Astrocyte (in vitro differentiated cells and primary cell): ENCODE measurements around the gene PPM1H. TPM values are rescaled to one million over a fixed set of nuclear protein-coding genes. Genes with fewer than 3 reads are reported as not detected.
A peak's percentile ranks its signal among the peaks of the same experiment; 100 is the strongest.

ENCODE experiments used
- DNase-seq: peaks from one replicate; pipeline ENCODE4 v3.0.0-alpha.2; 2010; ENCODE audit warnings: low read depth
- FAIRE-seq: peaks from 2 replicates; lab custom pipeline; 2011; peaks lifted over from hg19 to GRCh38; lab: Jason Lieb, UNC
- H2AFZ ChIP-seq: 2 replicates; pipeline ENCODE4 v1.6.0; 2012; ENCODE audit warnings: low read depth, low read length, inconsistent platforms
- H3K27ac ChIP-seq: 2 replicates; pipeline ENCODE4 v1.5.1; 2011; ENCODE audit warnings: low read depth, low read length, inconsistent platforms
- H3K27me3 ChIP-seq: 2 replicates; pipeline ENCODE4 v1.6.0; 2011; ENCODE audit warnings: low read length, inconsistent platforms; ENCODE audit not compliant: insufficient read depth
- H3K36me3 ChIP-seq: 2 replicates; pipeline ENCODE4 v1.5.1; 2011; ENCODE audit warnings: low read length, inconsistent platforms; ENCODE audit not compliant: insufficient read depth
- H3K4me1 ChIP-seq: 2 replicates; pipeline ENCODE4 v1.5.1; 2011; ENCODE audit warnings: low read length, inconsistent platforms; ENCODE audit not compliant: insufficient read depth
- H3K4me2 ChIP-seq: 2 replicates; pipeline ENCODE4 v1.6.0; 2012; ENCODE audit warnings: low read length, inconsistent platforms
- H3K4me3 ChIP-seq: 2 replicates; pipeline ENCODE4 v1.5.1; 2011; ENCODE audit warnings: low read depth, mild to moderate bottlenecking, low read length, inconsistent platforms; ENCODE audit not compliant: insufficient read depth
- H3K79me2 ChIP-seq: 2 replicates; pipeline ENCODE4 v1.6.0; 2012; ENCODE audit warnings: mild to moderate bottlenecking, low read length, inconsistent platforms; ENCODE audit not compliant: insufficient read depth
- H3K9ac ChIP-seq: 2 replicates; pipeline ENCODE4 v1.6.0; 2012; ENCODE audit warnings: mild to moderate bottlenecking, low read length, inconsistent platforms
- H3K9me3 ChIP-seq: 2 replicates; pipeline ENCODE4 v1.5.1; 2012; ENCODE audit warnings: low read depth, mild to moderate bottlenecking, low read length, inconsistent platforms; ENCODE audit not compliant: insufficient read depth
- H4K20me1 ChIP-seq: 2 replicates; pipeline ENCODE4 v1.6.0; 2012; ENCODE audit warnings: low read length, inconsistent platforms; ENCODE audit not compliant: insufficient read depth
- H3K27ac Mint-ChIP-seq: one replicate; pipeline ENCODE4 v1.8.0; 2021; ENCODE audit warnings: mild to moderate bottlenecking, mixed read lengths; ENCODE audit not compliant: unreplicated experiment
- H3K27me3 Mint-ChIP-seq: one replicate; pipeline ENCODE4 v1.8.0; 2021; ENCODE audit warnings: low read depth, mixed read lengths; ENCODE audit not compliant: unreplicated experiment
- H3K36me3 Mint-ChIP-seq: one replicate; pipeline ENCODE4 v1.8.0; 2021; ENCODE audit warnings: low read depth, mixed read lengths; ENCODE audit not compliant: unreplicated experiment
- H3K4me1 Mint-ChIP-seq: one replicate; pipeline ENCODE4 v1.8.0; 2021; ENCODE audit warnings: low read depth, mixed read lengths; ENCODE audit not compliant: unreplicated experiment
- H3K4me3 Mint-ChIP-seq: one replicate; pipeline ENCODE4 v1.8.0; 2021; ENCODE audit warnings: mild to moderate bottlenecking, moderate library complexity, mixed read lengths; ENCODE audit not compliant: unreplicated experiment
- H3K9me3 Mint-ChIP-seq: one replicate; pipeline ENCODE4 v1.8.0; 2021; ENCODE audit warnings: mild to moderate bottlenecking, mixed read lengths; ENCODE audit not compliant: unreplicated experiment
- CTCF ChIP-seq: IDR thresholded peaks from 2 replicates; pipeline ENCODE4 v1.5.1; 2011; ENCODE audit warnings: low read depth, mild to moderate bottlenecking, inconsistent platforms, low read length, moderate library complexity; ENCODE audit not compliant: insufficient read depth
- EZH2 ChIP-seq: IDR thresholded peaks from 2 replicates; pipeline ENCODE4 v1.6.1; 2012; ENCODE audit warnings: mild to moderate bottlenecking, low read length, inconsistent platforms; ENCODE audit not compliant: insufficient read depth
- total RNA-seq: library from RNA; stranded (reverse); gene quantifications from 2 replicates; pipeline ENCODE4 v1.2.1, GENCODE V29; 2021

Gene PPM1H
- total RNA-seq, 1 donor from 2014 or later: 7.8 TPM

GRCh38 chr12:62718762-62719426, 216.1 kb downstream of the PPM1H start:
- H3K4me3 ChIP-seq: no peak overlapping the region
- H3K27me3 ChIP-seq: no peaks in the 10 kb centered on the region
- TF ChIP-seq CTCF (no peak), EZH2 (no peak)
- no peaks in the 10 kb centered on the region for H3K79me2 ChIP-seq
- H3K27ac ChIP-seq: no peak overlapping the region
- no peak for DNase-seq
- no peaks in the 10 kb centered on the region for H4K20me1 ChIP-seq
- H3K4me1 ChIP-seq: peaks cover 35% of the 10 kb centered on the region
- Mint-ChIP-seq H3K36me3 (peaks cover 4% of the 10 kb centered on the region), H3K4me1 (peaks cover 21% of the 10 kb centered on the region), H3K4me3 (no peak overlapping the region), H3K9me3 (no peaks in the 10 kb centered on the region), H3K27me3 (no peaks in the 10 kb centered on the region), H3K27ac (no peak overlapping the region)
- no peak overlapping the region for H3K4me2 ChIP-seq
- H2AFZ ChIP-seq: no peak overlapping the region
- H3K9ac ChIP-seq: no peak overlapping the region
- H3K9me3 ChIP-seq: no peaks in the 10 kb centered on the region
- no peak for FAIRE-seq
- H3K36me3 ChIP-seq: no peaks in the 10 kb centered on the region

DNA sequence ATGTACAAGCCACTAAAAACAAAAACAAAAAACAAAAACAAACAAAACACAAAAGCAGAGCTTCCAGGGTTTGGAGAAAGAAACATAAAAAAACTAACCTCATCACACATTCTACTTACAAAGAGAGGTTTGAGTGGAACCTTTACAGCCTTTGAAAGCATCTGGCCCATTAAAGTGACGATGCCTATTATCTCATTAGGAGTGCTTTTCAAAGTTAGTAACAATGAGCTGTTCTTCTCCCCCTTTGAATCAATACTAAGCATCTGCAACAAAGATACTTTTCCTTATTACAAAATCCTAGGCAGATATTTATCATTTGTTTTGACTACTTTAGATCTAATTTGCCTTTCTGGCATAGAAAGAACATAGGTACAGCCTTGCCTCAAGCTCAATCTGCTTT, 217.3 kb downstream of the PPM1H start:
- H3K4me1 Mint-ChIP-seq: peaks cover 11% of the 10 kb centered on the region
- Histone ChIP-seq H4K20me1 (no peaks in the 10 kb centered on the region), H3K79me2 (no peaks in the 10 kb centered on the region), H2AFZ (no peak overlapping the region), H3K4me3 (no peak overlapping the region), H3K9me3 (no peaks in the 10 kb centered on the region), H3K4me1 (peaks cover 24% of the 10 kb centered on the region), H3K9ac (no peak overlapping the region), H3K27ac (no peak overlapping the region), H3K36me3 (no peaks in the 10 kb centered on the region), H3K27me3 (no peaks in the 10 kb centered on the region), H3K4me2 (no peak overlapping the region)
- FAIRE-seq (no peak), DNase-seq (no peak)
- H3K27me3 Mint-ChIP-seq: no peaks in the 10 kb centered on the region
- H3K27ac Mint-ChIP-seq: no peak overlapping the region
- peaks cover 4% of the 10 kb centered on the region for H3K36me3 Mint-ChIP-seq
- H3K9me3 Mint-ChIP-seq: no peaks in the 10 kb centered on the region
- TF ChIP-seq EZH2 (no peak), CTCF (no peak)
- no peak overlapping the region for H3K4me3 Mint-ChIP-seq

GRCh38 chr12:62716866-62717525, 218.0 kb downstream of the PPM1H start:
- H3K9me3 Mint-ChIP-seq: no peaks in the 10 kb centered on the region
- no peak for TF ChIP-seq CTCF
- no peak for TF ChIP-seq EZH2
- FAIRE-seq (no peak), DNase-seq (no peak)
- H3K79me2 ChIP-seq: no peaks in the 10 kb centered on the region
- H3K9me3 ChIP-seq: no peaks in the 10 kb centered on the region
- no peaks in the 10 kb centered on the region for H4K20me1 ChIP-seq
- H3K36me3 ChIP-seq: no peaks in the 10 kb centered on the region
- no peak overlapping the region for H3K27ac ChIP-seq
- peaks cover 26% of the 10 kb centered on the region for H3K4me1 ChIP-seq
- H3K4me3 Mint-ChIP-seq: no peak overlapping the region
- no peak overlapping the region for H3K9ac ChIP-seq
- H3K4me2 ChIP-seq: peak overlapping the region; percentile 18
- H3K27me3 Mint-ChIP-seq: no peaks in the 10 kb centered on the region
- H3K27me3 ChIP-seq: no peaks in the 10 kb centered on the region
- no peak overlapping the region for H3K4me3 ChIP-seq
- peaks cover 6% of the 10 kb centered on the region for H3K36me3 Mint-ChIP-seq
- H3K27ac Mint-ChIP-seq: no peak overlapping the region
- no peak overlapping the region for H2AFZ ChIP-seq
- H3K4me1 Mint-ChIP-seq: peaks cover 11% of the 10 kb centered on the region
